Gastroesophageal sphincter (tissue), 4 donors: ENCODE data around the gene SHLD1. TPM values are rescaled to one million over a fixed set of nuclear protein-coding genes. Genes with fewer than 3 reads are reported as not detected.

ENCODE experiments used
- ATAC-seq: fragments of 150-250 bp; one replicate; pipeline ENCODE4 v1.9.1; 2016; ENCODE audit warnings: mild to moderate bottlenecking, moderate library complexity
- H3K27ac ChIP-seq, 4 donors: fragments of 200-600 bp; sonication (generic) in 3 of 4; 1 replicate in 3 of 4; 2 replicates in 1 of 4; pipeline ENCODE4 v1.5.1; 2016 to 2019
- H3K27me3 ChIP-seq: fragments of 200-600 bp; sonication (generic); one replicate; pipeline ENCODE4 v1.5.1; 2019
- H3K36me3 ChIP-seq, 2 donors: fragments of 200-600 bp; sonication (generic); one replicate each; pipeline ENCODE4 v1.5.1; 2019; ENCODE audit warnings: control low read depth in 1 of 2
- H3K4me1 ChIP-seq, 3 donors: fragments of 200-600 bp; sonication (generic); 1 replicate in 2 of 3; 2 replicates in 1 of 3; pipeline ENCODE4 v1.5.1; 2016 to 2019; ENCODE audit warnings: control low read depth in 2 of 3
- H3K4me3 ChIP-seq, 2 donors: fragments of 200-600 bp; sonication (generic); one replicate each; pipeline ENCODE4 v1.5.1; 2019; ENCODE audit warnings: mild to moderate bottlenecking in 1 of 2, moderate library complexity in 1 of 2
- H3K9me3 ChIP-seq, 3 donors: fragments of 200-600 bp; sonication (generic); one replicate each; pipeline ENCODE4 v1.5.1; 2017 to 2019; ENCODE audit warnings: control low read depth in 2 of 3
- EP300 ChIP-seq: sonication (generic); formaldehyde crosslinking; IDR thresholded peaks from one replicate; pipeline ENCODE4 v1.6.1; 2017; ENCODE audit warnings: antibody characterized with exemption, mild to moderate bottlenecking
- POLR2A ChIP-seq, 2 donors: fragments of 450-650 bp; IDR thresholded peaks; one replicate each; pipeline ENCODE4 v1.6.1; 2017; ENCODE audit warnings: antibody characterized with exemption in 2 of 2, mild to moderate bottlenecking in 2 of 2, moderate library complexity in 1 of 2
- POLR2AphosphoS5 ChIP-seq: sonication (generic); formaldehyde crosslinking; IDR thresholded peaks from one replicate; pipeline ENCODE4 v1.6.1; 2017; ENCODE audit warnings: antibody characterized with exemption
- WGBS, 2 donors: methylation state at CpG; one replicate each; pipeline ENCODE4 v1.1.5; 2018; ENCODE audit warnings: low coverage in 1 of 2; 5-methylcytosine and 5-hydroxymethylcytosine counted together
- total RNA-seq, 4 donors: library from RNA; depleted of rRNA; stranded (reverse); fragments of >200 nt; gene quantifications; one replicate each; pipeline ENCODE4 v1.1.0, GENCODE V29; 2016
- TF ChIP-seq, protein P1 (sequence below), 4 experiments: fragments of 200-600 bp in 2 of 4; fragments of 450-650 bp in 2 of 4; sonication (generic) in 1 of 4; IDR thresholded peaks; one replicate each; pipeline ENCODE4 v1.5.1; 2017 to 2019; ENCODE audit warnings: antibody characterized with exemption in 4 of 4, mild to moderate bottlenecking in 2 of 4, moderate library complexity in 2 of 4

SHLD1 gene
- total RNA-seq, 4 donors from 2014 or later: 0.93 to 3.3 (median 2.1) TPM

DNA sequence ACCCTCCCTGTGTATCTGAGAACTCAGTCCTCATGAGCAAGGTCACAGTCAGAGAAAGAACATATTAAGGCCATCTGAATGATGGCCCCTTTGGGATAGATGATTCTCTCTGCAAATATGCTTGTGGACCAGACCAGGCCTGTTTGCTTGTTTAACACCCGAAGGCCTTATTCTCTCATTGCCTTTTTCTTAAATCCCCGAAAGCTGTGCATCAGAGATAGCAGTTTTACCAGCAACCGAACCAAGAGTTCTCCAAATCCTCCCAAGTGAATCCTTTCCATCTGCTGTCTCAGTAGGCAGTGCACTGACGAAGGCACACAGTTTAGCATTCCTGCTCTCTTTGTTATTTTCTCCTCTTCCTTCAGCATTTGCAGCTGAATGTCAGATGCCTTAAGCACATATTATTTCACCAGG, 120.4 kb downstream of the SHLD1 start:
- no peak for ATAC-seq
- Histone ChIP-seq H3K4me1 (peaks cover 0 to 2% (median 0%) of the 10 kb centered on the region in 3 donors), H3K27ac (no peak overlapping the region), H3K9me3 (peaks cover 0 to 5% (median 0%) of the 10 kb centered on the region in 3 donors), H3K36me3 (no peaks in the 10 kb centered on the region), H3K27me3 (no peaks in the 10 kb centered on the region), H3K4me3 (no peak overlapping the region)
- TF ChIP-seq, protein P1, sequence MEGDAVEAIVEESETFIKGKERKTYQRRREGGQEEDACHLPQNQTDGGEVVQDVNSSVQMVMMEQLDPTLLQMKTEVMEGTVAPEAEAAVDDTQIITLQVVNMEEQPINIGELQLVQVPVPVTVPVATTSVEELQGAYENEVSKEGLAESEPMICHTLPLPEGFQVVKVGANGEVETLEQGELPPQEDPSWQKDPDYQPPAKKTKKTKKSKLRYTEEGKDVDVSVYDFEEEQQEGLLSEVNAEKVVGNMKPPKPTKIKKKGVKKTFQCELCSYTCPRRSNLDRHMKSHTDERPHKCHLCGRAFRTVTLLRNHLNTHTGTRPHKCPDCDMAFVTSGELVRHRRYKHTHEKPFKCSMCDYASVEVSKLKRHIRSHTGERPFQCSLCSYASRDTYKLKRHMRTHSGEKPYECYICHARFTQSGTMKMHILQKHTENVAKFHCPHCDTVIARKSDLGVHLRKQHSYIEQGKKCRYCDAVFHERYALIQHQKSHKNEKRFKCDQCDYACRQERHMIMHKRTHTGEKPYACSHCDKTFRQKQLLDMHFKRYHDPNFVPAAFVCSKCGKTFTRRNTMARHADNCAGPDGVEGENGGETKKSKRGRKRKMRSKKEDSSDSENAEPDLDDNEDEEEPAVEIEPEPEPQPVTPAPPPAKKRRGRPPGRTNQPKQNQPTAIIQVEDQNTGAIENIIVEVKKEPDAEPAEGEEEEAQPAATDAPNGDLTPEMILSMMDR (IDR thresholded peaks at IDR 0.05): no peak
- TF ChIP-seq EP300 (no peak), POLR2A (IDR thresholded peaks at IDR 0.05) (no peak), POLR2AphosphoS5 (no peak)
- WGBS, 2 donors: 34 to 54% methylated on average over 4 of the region's 4 CpGs

DNA sequence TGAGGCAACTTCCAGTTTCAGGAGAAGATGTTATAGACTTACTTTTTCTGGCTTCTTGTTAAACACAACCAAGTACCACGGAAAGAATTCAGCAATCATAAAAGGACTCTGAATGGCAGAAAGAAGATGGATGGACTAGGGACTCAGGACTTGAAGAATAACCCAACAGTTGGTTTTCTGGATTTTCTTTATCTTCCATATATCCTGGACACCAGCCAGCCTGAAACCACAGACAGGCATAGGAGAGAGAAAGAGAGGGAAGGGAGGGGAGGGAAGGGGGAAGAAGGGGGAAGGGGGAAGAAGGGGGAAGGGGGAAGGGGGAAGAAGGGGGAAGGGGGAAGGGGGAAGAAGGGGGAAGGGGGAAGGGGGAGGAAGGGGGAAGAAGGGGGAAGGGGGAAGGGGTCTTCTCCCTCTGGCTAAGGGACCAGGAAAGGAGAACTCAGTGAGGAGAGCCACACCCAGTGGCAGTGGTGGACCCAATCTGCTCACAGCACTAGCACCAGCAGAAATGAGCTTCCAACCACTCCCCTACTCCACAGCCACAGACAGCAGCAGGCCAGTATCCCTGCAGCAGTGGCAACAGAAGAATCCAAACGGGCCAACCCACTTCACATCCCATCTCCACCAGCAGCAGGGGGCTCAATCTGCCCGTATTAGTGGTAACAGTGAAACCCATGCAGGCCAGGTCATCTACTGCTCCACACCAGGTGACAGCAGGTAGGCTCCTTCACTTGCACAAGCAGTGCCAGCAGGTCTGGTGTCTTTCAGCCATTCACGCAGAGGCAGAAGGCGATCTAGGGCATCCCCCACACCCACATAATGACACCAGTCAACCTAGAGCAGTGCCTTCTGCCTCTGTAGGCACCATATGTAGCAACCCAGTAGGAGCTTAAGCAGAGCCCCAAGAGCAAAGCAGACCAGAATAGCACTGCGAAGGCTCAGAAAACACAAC, 121.5 kb downstream of the SHLD1 start:
- WGBS, 2 donors: 57 to 60% methylated on average over 1 to 2 of the region's 6 CpGs
- Histone ChIP-seq H3K4me3 (no peak overlapping the region), H3K36me3 (no peaks in the 10 kb centered on the region), H3K9me3 (peaks cover 0 to 15% (median 0%) of the 10 kb centered on the region in 3 donors), H3K4me1 (no peaks in the 10 kb centered on the region), H3K27ac (no peak overlapping the region), H3K27me3 (no peaks in the 10 kb centered on the region)
- TF ChIP-seq EP300: no peak
- no peak for ATAC-seq

DNA sequence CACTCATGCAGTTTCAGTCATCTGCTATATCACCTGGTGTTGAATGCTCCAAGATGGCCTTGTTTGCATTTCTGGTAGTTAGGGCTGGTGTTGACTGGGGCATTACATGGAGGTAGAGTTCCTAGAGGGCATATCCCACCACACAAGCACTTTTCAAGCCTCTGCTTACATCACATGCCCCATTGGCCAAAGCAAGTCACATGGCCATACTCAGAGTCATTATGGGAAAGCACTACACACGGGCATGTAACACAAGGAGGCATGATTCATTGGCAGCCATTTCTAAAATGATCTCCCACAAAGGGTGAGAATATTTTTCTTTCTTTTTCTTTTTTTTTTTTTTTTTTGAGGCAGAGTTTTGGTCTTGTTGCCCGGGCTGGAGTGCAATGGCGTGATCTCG, 126.9 kb downstream of the SHLD1 start:
- TF ChIP-seq, protein P1 (IDR thresholded peaks at IDR 0.05): no peak
- TF ChIP-seq EP300: no peak
- TF ChIP-seq POLR2A (IDR thresholded peaks at IDR 0.05): no peak
- no peak for TF ChIP-seq POLR2AphosphoS5
- H3K4me3 ChIP-seq: no peak overlapping the region
- no peak overlapping the region for H3K27ac ChIP-seq
- no peak for ATAC-seq
- no peaks in the 10 kb centered on the region for H3K36me3 ChIP-seq
- H3K9me3 ChIP-seq: peaks cover 0 to 15% (median 0%) of the 10 kb centered on the region in 3 donors
- peaks cover 3% of the 10 kb centered on the region for H3K27me3 ChIP-seq
- 75 to 89% methylated on average over 3 to 4 of the region's 4 CpGs for WGBS, 2 donors
- no peaks in the 10 kb centered on the region for H3K4me1 ChIP-seq

DNA sequence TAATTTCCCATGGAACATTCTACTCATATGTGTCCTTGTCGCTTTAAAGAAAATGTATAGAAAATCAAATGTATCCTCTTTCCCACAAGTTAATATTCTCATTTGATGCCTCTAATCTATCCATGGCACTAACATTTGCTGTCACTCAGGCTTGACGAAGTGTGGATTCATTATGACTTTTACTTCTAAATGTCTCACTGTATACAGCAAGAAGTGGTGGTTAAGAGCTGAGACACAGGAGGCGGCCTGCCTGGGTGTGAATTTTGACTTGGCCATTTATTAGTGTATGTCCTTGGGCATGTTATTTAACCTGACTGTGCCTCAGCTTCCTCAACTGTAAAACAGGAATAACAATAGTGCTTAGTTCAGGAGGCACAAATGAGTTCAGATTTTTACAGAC, 130.1 kb downstream of the SHLD1 start:
- no peak for ATAC-seq
- Histone ChIP-seq H3K27me3 (peaks cover 3% of the 10 kb centered on the region), H3K27ac (no peak overlapping the region), H3K4me1 (no peaks in the 10 kb centered on the region), H3K36me3 (no peaks in the 10 kb centered on the region), H3K4me3 (no peak overlapping the region), H3K9me3 (peaks cover 0 to 12% (median 0%) of the 10 kb centered on the region in 3 donors)
- 70 to 76% methylated on average over 3 of the region's 3 CpGs for WGBS, 2 donors
- no peak for TF ChIP-seq POLR2A (IDR thresholded peaks at IDR 0.05)

DNA sequence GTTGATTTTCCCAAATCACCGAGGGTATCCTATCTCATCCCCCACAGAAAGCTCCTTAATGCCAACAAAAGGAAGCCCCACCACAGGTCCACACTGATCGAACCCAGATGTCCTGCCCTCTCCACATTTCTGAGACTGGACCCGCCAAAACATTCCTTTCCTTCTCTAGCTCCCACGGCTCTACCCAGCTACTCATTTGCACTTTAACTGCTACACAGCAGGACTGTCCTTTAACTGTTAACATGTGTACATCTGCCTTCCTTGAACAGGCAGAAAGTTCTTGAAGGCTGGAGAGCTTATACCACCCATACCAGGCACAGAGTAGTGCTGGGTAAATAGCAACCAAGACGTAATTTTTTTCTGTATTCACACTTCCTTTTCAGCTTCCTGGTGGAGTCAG, 131.5 kb downstream of the SHLD1 start:
- Histone ChIP-seq H3K9me3 (no peaks in the 10 kb centered on the region), H3K4me1 (no peaks in the 10 kb centered on the region), H3K36me3 (no peaks in the 10 kb centered on the region), H3K27me3 (peaks cover 3% of the 10 kb centered on the region), H3K27ac (no peak overlapping the region), H3K4me3 (no peak overlapping the region)
- TF ChIP-seq, protein P1 (IDR thresholded peaks at IDR 0.05): no peak
- no peak for TF ChIP-seq POLR2A (IDR thresholded peaks at IDR 0.05)
- no peak for TF ChIP-seq POLR2AphosphoS5
- no peak for TF ChIP-seq EP300
- no peak for ATAC-seq
- WGBS, 2 donors: 30 to 35% methylated on average over 5 of the region's 5 CpGs

DNA sequence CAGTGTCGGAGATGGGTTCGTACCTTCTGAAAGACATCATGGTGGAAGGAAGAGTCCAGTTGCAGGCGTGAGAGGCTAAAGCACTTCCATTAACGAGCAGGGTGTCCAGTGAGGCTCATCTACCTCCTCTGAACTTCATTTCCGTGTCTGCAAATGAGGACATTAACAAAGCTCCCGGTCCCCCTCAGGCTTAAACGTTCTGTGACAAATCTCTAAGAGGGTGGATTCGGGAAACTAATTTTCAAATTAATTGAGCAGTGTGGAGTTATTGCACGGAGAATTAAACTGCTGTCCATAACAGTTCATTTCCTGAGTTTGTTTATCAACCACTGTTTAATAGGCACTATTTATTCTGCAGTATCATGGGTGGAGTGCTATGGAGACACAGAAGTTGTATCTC, 132.0 kb downstream of the SHLD1 start:
- Histone ChIP-seq H3K27ac (no peak overlapping the region), H3K4me3 (no peak overlapping the region), H3K27me3 (peaks cover 3% of the 10 kb centered on the region), H3K9me3 (no peaks in the 10 kb centered on the region), H3K4me1 (no peaks in the 10 kb centered on the region), H3K36me3 (no peaks in the 10 kb centered on the region)
- no peak for ATAC-seq
- TF ChIP-seq, protein P1 (IDR thresholded peaks at IDR 0.05): no peak
- TF ChIP-seq EP300 (no peak), POLR2AphosphoS5 (no peak), POLR2A (IDR thresholded peaks at IDR 0.05) (no peak)
- WGBS, 2 donors: 61 to 70% methylated on average over 9 of the region's 9 CpGs
